CD4-positive, alpha-beta T cell treated with Interleukin-21 for 1 hour (primary cell): Measurements from ENCODE around the gene MARCHF3.

ENCODE experiments used
- DNase-seq: peaks from one replicate; pipeline ENCODE4 v3.0.0-alpha.2; 2020

MARCHF3 gene

GRCh38 chr5:126981701-126982100, 48.7 kb downstream of the MARCHF3 start:
- DNase-seq: no peak

DNA sequence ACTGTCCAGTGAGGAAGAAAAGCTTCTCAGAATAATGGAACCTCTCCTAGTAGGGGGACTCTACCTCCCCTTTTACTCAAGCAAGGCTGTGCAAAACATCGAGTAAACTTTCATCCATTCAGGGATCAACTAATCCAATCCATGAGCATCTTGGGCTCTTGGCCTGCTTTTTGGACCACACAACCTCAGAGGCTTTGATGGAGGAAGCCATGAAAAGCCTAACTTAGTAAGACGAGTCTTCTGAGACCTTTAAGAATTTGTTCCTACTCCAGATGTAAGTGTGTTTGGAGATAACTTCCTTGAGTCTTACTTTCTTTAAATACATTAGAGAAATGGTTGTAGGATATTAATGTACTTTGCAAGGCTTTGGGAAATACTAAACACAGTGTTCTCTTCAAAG, 49.1 kb downstream of the MARCHF3 start:
- DNase-seq: no peak

GRCh38 chr5:126978258-126978657, 52.1 kb downstream of the MARCHF3 start:
- no peak for DNase-seq

DNA sequence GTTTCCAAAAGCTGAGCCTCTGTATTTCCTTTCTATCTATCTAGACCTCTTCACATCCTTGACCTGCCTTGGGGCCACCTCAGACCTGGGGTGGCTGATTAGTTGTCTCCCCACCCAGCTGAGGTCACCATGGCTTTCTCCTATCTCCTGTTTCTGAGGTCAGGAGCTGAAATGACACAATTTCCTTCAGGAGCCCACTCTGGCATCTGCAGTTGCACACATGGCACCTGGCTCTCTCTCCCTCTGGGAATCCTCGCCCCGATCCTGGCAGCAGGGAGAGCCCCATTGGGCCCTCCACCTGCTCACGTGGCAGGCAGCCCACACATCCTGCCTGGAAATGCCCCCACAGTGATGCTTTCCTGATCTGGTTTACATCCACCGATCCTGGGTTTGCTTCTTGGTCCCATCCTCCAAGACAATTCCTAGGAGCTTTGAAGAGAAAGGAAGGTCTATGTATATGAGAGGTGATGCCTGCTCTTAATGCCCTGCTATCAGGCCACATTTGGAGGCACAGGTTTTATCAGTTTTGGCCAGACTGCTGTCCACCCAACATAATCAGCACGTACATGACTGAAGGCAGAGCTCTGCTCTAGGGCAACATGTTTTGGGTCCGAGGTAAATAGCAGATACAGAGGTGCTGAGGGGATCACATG, 53.7 kb downstream of the MARCHF3 start:
- DNase-seq: no peak

GRCh38 chr5:126975796-126976195, 54.6 kb downstream of the MARCHF3 start:
- DNase-seq: no peak

GRCh38 chr5:126973193-126973592, 57.2 kb downstream of the MARCHF3 start:
- DNase-seq: no peak

GRCh38 chr5:126972062-126972895, 58.1 kb downstream of the MARCHF3 start:
- DNase-seq: peak; percentile 48

GRCh38 chr5:126971455-126972031, 58.8 kb downstream of the MARCHF3 start:
- no peak for DNase-seq

DNA sequence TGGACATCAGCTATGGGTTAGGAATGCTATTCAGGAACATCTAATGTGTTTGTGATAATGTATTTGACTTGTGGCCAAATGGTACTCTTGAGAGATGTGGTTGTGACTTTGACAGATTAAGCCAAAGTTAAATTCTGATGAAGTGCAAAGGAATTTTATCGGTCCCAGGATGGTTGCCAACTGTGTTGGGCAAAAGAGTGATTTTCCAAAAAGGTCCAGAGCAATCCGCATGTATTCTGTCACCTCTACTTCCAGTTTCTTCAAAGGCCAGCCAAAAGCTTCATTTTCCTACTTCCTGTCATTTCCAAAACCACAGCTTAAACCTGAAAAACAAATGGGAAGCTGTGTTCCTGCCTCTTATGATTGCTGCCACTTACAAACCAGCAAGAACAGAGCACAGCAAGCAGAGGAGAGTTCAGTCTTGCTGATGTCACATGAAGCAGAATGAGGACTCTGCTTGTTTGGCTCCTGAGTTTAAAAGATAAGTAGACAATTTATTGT, 59.8 kb downstream of the MARCHF3 start:
- no peak for DNase-seq

- DNase-seq: no peak
These were observed 60.8 kb downstream of the MARCHF3 start for GRCh38 chr5:126969548-126969947.

DNA sequence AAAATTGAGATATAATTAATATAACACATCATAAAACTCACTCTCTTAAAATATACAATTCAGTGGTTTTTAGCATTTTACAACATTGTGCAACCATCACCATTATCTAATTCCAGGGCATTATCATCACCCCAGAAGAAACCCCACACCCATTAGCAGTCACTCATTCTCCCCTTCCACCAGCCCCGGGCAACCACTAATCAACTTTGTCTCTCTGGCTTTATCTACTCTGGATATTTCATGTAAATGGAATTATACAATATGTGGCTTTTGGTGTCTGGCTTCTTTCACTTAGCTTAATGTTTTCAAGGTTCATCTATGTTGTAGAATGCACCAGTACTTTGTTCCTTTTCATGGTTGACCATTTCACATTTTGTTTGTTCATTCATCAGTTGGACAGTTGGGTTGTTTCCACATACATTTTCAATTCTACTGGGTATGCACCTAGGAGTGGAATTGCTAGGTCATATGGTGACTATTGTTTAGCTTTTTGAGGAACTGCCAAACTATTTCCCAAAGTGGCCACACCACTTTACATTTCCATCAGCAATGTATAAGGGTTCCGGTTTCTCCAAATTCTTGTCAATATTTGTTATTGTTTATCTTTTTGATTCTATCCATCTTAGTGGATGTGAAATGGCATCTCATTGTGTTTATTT, 62.4 kb downstream of the MARCHF3 start:
- DNase-seq: no peak

- DNase-seq: no peak
These were observed 64.9 kb downstream of the MARCHF3 start for GRCh38 chr5:126965487-126965886.

GRCh38 chr5:126965061-126965475, 65.3 kb downstream of the MARCHF3 start:
- DNase-seq: no peak

GRCh38 chr5:126963822-126964375, 66.5 kb downstream of the MARCHF3 start:
- DNase-seq: no peak

DNA sequence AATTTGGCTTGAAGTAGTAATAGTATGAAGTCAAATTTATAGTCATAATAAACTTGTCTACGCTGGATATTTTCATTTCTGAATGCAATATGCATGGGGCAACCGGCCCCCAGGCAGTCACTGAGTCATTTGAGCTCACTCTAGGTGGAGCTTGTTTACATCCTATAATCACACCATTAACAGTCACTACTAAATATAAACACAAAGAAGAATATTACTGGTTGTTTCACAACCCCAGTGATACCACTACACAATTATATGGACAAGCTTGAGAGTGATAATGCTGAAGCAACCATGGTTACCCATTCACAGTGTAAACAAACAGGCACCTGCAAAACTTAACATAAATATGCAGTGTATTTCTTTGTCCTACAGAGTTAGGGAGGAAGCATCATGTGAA, 68.7 kb downstream of the MARCHF3 start:
- DNase-seq: no peak

GRCh38 chr5:126961128-126961527, 69.2 kb downstream of the MARCHF3 start:
- DNase-seq: no peak

DNA sequence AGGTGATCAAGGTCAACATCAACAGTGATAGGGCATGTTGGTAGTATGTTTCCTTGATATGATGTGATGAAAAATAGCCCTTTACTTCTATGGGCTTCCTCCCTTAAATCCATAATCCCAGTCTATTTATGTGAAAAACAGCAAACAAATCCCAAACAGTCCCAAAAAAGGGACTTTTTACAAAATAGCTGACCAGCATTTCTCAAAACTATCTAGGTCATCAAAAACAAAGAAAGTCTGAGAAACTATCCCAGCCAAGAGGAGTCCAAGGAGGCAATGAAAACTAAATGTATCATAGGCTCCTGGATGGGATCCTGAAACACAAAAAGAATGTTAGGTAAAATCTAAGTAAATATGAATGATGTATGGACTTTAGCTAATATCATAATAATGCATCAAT, 71.2 kb downstream of the MARCHF3 start:
- DNase-seq: no peak

DNA sequence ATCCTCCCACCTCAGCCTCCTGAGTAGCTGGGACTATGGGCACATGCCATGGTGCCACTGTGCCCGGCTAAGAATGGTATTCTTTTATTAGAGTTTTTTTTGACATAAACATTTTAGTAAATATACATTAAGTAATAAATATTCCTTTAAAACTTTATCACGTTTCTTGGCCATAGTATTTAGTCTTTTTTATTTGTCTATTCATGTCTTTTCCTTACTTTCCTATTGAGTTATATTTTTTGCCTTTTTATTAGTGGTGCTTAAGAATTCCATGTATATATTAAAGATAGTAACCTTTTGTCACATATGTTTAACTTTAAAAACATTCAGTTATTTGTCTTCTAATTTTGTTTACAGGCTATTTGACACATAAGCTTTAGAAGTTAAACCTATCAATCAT, 73.4 kb downstream of the MARCHF3 start:
- DNase-seq: no peak

DNA sequence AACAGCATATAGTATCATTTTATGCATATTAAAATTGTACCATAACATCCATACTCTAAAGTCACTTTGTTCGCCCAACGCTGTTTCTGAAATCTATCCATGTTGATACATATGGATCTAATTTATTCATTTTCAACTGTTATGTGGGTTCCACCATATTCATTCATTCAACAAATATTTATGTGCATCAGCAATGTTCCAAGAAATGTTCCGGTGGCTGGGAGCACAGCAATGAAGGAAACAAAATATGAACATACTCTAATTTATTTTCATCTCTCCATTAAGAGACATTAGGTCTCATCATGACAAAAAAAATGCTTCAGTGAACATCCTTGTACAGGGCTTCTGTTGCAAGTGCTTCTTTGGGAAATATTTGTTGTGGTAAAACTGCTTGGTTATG, 75.4 kb downstream of the MARCHF3 start:
- no peak for DNase-seq

- no peak for DNase-seq
These were observed 76.7 kb downstream of the MARCHF3 start for GRCh38 chr5:126953640-126954039.

DNA sequence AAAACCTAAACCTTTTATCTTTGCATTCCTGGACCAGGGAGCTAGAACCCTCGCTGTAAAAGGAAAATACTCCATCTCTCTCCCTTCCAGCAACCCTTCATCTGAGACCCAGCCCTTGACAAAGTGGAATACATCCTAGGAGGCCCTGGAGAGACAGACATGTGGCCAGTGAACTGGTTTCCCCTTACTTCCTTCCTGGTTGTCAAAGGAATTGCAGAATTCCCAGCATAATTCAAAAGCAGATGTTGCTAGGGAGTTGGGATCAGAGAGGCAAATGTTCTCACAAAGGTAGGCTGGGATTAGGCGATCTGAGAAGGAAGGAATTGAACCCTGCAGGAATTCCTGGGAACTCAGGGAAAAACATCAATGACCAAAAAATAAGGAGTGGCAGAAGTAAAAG, 80.9 kb downstream of the MARCHF3 start:
- DNase-seq: no peak

DNA sequence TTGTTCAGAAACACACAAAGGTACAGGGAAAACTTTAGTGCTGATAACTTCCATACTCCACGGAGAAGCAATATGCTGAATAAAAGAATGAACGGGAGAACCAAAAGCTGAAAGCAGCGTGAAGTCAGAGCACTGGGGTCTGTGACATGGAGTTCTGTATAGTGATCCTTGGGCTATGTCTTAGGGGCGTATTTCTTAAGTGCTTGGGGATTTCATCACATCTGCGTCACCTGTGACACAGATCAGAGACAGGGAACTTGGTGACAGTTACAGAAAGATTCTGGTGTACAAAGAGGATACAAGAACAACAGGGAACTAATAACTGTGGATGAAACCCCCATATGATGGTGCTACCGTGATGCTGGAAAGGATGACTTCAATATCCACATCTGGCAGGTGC, 81.9 kb downstream of the MARCHF3 start:
- DNase-seq: no peak

DNA sequence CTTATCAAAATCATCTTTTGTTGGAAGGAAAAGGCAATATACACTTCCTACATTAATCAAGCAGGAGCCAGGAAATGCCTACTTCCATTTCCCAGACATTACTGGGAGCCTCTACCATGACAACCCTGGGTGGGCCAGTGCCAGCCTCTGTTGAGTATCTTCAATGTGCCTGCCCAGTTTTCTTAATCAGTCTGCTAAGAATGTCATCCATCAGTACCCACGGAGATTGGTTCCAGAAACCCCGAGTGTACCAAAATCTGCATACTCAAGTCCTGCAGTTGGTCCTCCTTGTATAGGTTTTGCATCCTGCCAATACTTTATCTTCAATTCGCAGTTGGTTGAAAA, 82.4 kb downstream of the MARCHF3 start:
- no peak for DNase-seq
